ENCODE measurements around the gene GALNS. TPM values are rescaled to one million over a fixed set of nuclear protein-coding genes. Genes with fewer than 3 reads are reported as not detected.

GALNS gene
- total and polyA plus RNA-seq, 2 donors (not counting 3 experiments of a cell fraction or from before 2014, with no cell fraction given) = 21.8 to 40.2 TPM

DNA sequence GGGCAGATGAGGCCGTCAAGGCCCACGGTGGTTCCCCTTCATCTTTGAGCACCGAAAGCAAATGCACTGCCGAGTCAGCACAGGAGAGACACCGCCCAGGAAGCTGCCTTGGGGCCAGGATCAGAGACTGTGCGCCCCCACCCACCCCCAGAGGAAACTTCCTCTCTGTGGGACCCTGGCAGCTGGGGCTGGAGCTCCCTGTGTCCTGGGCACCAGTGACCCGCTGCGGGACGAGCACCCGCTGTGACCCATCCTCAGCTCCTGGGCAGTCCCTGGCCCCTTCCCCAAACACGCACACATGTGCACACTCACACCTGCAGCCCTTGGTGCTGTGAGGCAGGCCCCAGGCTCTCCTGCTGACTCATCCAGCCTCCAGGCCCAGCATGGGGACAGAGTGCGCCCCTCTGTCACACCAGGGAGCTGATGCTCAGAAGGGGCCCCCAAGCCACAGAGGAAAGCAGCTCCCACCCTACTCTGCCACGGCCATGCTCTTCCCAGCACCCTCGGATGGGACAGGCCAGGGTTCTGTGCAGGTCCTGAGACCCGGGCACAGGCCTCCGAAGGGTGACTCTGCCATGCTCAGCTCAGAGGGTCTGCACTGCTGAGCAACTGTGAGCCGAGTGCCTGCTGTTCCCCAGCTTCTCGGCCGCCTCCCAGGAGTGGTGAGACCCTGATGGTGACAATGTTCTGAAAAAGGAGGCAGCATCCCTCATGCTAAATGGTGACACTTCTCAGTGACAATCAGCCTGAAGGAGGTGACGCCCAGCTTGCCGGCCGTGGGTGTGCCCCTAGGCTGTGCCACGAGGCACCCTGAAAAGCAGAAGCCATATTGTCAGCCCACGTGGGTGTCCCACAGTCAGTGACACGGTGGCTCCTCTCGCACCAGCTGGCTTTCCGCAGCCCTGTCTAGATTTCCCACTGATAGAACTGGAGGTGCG is 75.3 kb downstream of the GALNS start:
- H4K20me1 ChIP-seq (replicated peaks; ENCODE audit: control insufficient read depth, extremely low read depth, insufficient read depth, low read length) = no peaks in the 10 kb centered on the region
- FAIRE-seq (peak; percentile 12), DNase-seq (ENCODE audit: low read depth, low spot score) (no peak)
- H3K9ac ChIP-seq (replicated peaks; ENCODE audit: extremely low read depth, insufficient read depth, low read length) = no peak overlapping the region
- no peak overlapping the region for H3K4me2 ChIP-seq (ENCODE audit: insufficient read depth, low read length)
- H3K27ac ChIP-seq (ENCODE audit: insufficient read depth, low read depth, low read length) = no peak overlapping the region
- H3K4me1 ChIP-seq (ENCODE audit: control insufficient read depth, extremely low read depth, insufficient read depth, low read length) = peaks cover 28% of the 10 kb centered on the region
- BruUV-seq (replicated peaks) = no TSS peak
- no peak overlapping the region for H3K4me3 ChIP-seq (replicated peaks in 1 of 3; ENCODE audit: insufficient read depth in 1 of 3, low read depth in 1 of 3, low read length in 3 of 3)
- no peaks in the 10 kb centered on the region for H3K27me3 ChIP-seq (ENCODE audit: control insufficient read depth in 2 of 2, insufficient read depth in 2 of 2, low read length in 2 of 2)
- intact Hi-C loops (cut with micrococcal nuclease) (loop anchor here (2.0 kb wide), 1 partner anchor 75 kb away; the partner anchor contains the start of genes GALNS and TRAPPC2L), dilution Hi-C loops (cut with MboI; ENCODE audit: extremely low pct_ligation_motif_present, low sequenced_read_pairs) (no loop called here)
- H2AFZ ChIP-seq (ENCODE audit: low read depth, low read length) = no peak overlapping the region
- no peak for TF ChIP-seq EZH2 (IDR thresholded peaks at IDR 0.05; ENCODE audit: borderline replicate concordance, low read depth, low read length, severe bottlenecking)
- TF ChIP-seq POLR2A (IDR thresholded peaks at IDR 0.05; ENCODE audit: low read depth, low read length) = no peak
- H3K9me3 ChIP-seq (replicated peaks; ENCODE audit: control insufficient read depth, insufficient read depth, low read length) = no peaks in the 10 kb centered on the region
- peaks cover 0 to 3% of the 10 kb centered on the region in 2 experiments for H3K36me3 ChIP-seq (ENCODE audit: control insufficient read depth in 2 of 2, extremely low read depth in 1 of 2, insufficient read depth in 2 of 2, low read length in 2 of 2)
- H3K9me1 ChIP-seq (replicated peaks; ENCODE audit: control insufficient read depth, extremely low read depth, insufficient read depth, low read length) = no peaks in the 10 kb centered on the region
- POLR2A ChIA-PET = no interaction called here
- peaks cover 81% of the 10 kb centered on the region for H3K79me2 ChIP-seq (ENCODE audit: control insufficient read depth, insufficient read depth, low read length)
- CTCF ChIA-PET = interaction anchor here (0.6 to 8.2 kb wide), 9 partner anchors 8 to 77 kb away, joined by 3 to 165 read pairs (median 3); no protein-coding TSS in a partner anchor

DNA sequence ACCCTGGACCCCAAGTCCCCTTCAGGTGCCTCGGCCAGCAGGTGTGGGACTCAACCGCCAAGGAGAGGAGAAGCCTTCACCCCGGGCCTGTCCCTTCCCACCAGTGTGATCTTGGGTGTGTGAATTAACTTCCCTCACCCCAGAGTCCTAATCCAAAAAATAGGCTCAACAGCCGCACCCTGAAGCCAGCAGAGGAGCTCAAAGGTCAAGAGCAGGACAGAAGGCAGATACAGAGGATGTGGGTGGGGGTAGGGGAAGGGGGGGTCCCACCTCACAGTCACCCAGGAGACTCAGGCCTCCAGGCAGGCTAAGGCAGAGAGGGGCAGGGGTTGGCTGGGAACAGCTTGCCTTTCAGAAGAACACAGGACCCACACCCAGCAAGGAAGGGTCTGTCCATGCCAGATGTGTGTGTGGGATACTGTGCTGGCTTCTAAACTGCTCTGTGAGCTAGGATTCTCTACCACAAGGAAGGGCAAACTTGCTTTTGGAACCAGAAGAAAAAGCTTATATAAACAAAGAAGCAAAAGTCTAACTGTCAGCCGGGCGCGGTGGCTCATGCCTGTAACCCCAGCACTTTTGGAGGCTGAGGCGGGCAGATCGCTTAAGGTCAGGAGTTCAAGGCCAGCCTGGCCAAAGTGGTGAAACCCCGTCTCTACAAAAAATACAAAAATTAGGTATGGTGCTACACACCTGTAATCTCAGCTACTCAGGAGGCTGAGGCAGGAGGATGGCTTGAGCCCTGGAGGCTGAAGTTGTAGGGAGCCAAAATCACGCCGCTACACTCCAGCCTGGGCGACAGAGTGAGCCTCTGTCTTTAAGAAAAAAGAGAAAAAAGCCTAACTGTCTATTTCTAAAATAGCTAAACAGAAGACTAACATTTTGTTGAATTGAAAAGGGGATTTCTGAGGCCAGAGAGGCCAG is 76.3 kb downstream of the GALNS start:
- intact Hi-C loops (cut with micrococcal nuclease) (no loop called here), dilution Hi-C loops (cut with MboI; ENCODE audit: extremely low pct_ligation_motif_present, low sequenced_read_pairs) (no loop called here)
- Histone ChIP-seq H3K79me2 (ENCODE audit: control insufficient read depth, insufficient read depth, low read length) (peaks cover 90% of the 10 kb centered on the region), H2AFZ (ENCODE audit: low read depth, low read length) (no peak overlapping the region), H3K27ac (ENCODE audit: insufficient read depth, low read depth, low read length) (no peak overlapping the region), H3K27me3 (ENCODE audit: control insufficient read depth in 2 of 2, insufficient read depth in 2 of 2, low read length in 2 of 2) (no peaks in the 10 kb centered on the region), H3K4me2 (ENCODE audit: insufficient read depth, low read length) (no peak overlapping the region), H3K4me1 (ENCODE audit: control insufficient read depth, extremely low read depth, insufficient read depth, low read length) (peaks cover 25% of the 10 kb centered on the region), H3K36me3 (ENCODE audit: control insufficient read depth in 2 of 2, extremely low read depth in 1 of 2, insufficient read depth in 2 of 2, low read length in 2 of 2) (peaks cover 0 to 3% of the 10 kb centered on the region in 2 experiments), H3K9me1 (replicated peaks; ENCODE audit: control insufficient read depth, extremely low read depth, insufficient read depth, low read length) (no peaks in the 10 kb centered on the region), H3K4me3 (replicated peaks in 1 of 3; ENCODE audit: insufficient read depth in 1 of 3, low read depth in 1 of 3, low read length in 3 of 3) (no peak overlapping the region), H3K9me3 (replicated peaks; ENCODE audit: control insufficient read depth, insufficient read depth, low read length) (no peaks in the 10 kb centered on the region), H3K9ac (replicated peaks; ENCODE audit: extremely low read depth, insufficient read depth, low read length) (no peak overlapping the region), H4K20me1 (replicated peaks; ENCODE audit: control insufficient read depth, extremely low read depth, insufficient read depth, low read length) (no peaks in the 10 kb centered on the region)
- FAIRE-seq (peak; percentile 21), DNase-seq (ENCODE audit: low read depth, low spot score) (no peak)
- no TSS peak for BruUV-seq (replicated peaks)
- ChIA-PET POLR2A (no interaction called here), CTCF (interaction anchor here (0.6 to 8.2 kb wide), 6 partner anchors 12 to 78 kb away, joined by 3 to 165 read pairs (median 3); no protein-coding TSS in a partner anchor)
- TF ChIP-seq, protein P1, sequence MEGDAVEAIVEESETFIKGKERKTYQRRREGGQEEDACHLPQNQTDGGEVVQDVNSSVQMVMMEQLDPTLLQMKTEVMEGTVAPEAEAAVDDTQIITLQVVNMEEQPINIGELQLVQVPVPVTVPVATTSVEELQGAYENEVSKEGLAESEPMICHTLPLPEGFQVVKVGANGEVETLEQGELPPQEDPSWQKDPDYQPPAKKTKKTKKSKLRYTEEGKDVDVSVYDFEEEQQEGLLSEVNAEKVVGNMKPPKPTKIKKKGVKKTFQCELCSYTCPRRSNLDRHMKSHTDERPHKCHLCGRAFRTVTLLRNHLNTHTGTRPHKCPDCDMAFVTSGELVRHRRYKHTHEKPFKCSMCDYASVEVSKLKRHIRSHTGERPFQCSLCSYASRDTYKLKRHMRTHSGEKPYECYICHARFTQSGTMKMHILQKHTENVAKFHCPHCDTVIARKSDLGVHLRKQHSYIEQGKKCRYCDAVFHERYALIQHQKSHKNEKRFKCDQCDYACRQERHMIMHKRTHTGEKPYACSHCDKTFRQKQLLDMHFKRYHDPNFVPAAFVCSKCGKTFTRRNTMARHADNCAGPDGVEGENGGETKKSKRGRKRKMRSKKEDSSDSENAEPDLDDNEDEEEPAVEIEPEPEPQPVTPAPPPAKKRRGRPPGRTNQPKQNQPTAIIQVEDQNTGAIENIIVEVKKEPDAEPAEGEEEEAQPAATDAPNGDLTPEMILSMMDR (IDR thresholded peaks at IDR 0.05; ENCODE audit: extremely low read depth in 1 of 2, insufficient read depth in 1 of 2, low read depth in 1 of 2, low read length in 2 of 2) = no peak
- TF ChIP-seq FOS (IDR thresholded peaks at IDR 0.05; ENCODE audit: borderline replicate concordance, insufficient read depth, low read length) (no peak), EZH2 (IDR thresholded peaks at IDR 0.05; ENCODE audit: borderline replicate concordance, low read depth, low read length, severe bottlenecking) (no peak), JUN (IDR thresholded peaks at IDR 0.05; ENCODE audit: borderline replicate concordance, insufficient read depth, insufficient read length, low read depth) (no peak), POLR2AphosphoS5 (IDR thresholded peaks at IDR 0.05; ENCODE audit: insufficient read depth, low read depth, low read length) (no peak), POLR2A (IDR thresholded peaks at IDR 0.05; ENCODE audit: low read depth, low read length) (no peak), GATA2 (IDR thresholded peaks at IDR 0.05; ENCODE audit: insufficient read depth, insufficient read length, low read depth, low read length) (no peak), MYC (IDR thresholded peaks at IDR 0.05; ENCODE audit: low read depth, low read length) (no peak)
- TF ChIP-seq, protein P2, sequence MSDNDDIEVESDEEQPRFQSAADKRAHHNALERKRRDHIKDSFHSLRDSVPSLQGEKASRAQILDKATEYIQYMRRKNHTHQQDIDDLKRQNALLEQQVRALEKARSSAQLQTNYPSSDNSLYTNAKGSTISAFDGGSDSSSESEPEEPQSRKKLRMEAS (IDR thresholded peaks at IDR 0.05; ENCODE audit: insufficient read depth, insufficient read length) = no peak
